BLaER1 treated with 17β-estradiol and CSF1 and Interleukin-3, amounts not matched to agents 10 nM and 100 nM (cell line): ENCODE data around the gene FECH.

ENCODE experiments used
- H3K27ac ChIP-seq, 11 experiments: shearing (Covaris generic); formaldehyde crosslinking; 2 replicates each; pipeline ENCODE4 v1.8.1; 2022
- H3K27me3 ChIP-seq, 11 experiments: shearing (Covaris generic); formaldehyde crosslinking; 2 replicates each; pipeline ENCODE4 v1.8.1; 2022
- H3K36me3 ChIP-seq, 11 experiments: shearing (Covaris generic); formaldehyde crosslinking; 2 replicates each; pipeline ENCODE4 v1.8.1; 2022
- H3K4me1 ChIP-seq, 10 experiments: shearing (Covaris generic); formaldehyde crosslinking; 2 replicates each; pipeline ENCODE4 v1.8.1; 2022
- H3K4me2 ChIP-seq, 11 experiments: shearing (Covaris generic); formaldehyde crosslinking; 2 replicates each; pipeline ENCODE4 v1.8.1; 2022
- H3K4me3 ChIP-seq, 10 experiments: shearing (Covaris generic); formaldehyde crosslinking; 2 replicates each; pipeline ENCODE4 v1.8.1; 2022
- H3K9ac ChIP-seq, 11 experiments: shearing (Covaris generic); formaldehyde crosslinking; 2 replicates each; pipeline ENCODE4 v1.8.1; 2022
- H3K9me3 ChIP-seq, 11 experiments: shearing (Covaris generic); formaldehyde crosslinking; replicated peaks in 1 of 11; 2 replicates each; pipeline ENCODE4 v1.8.1; 2022
- H4K20me1 ChIP-seq, 11 experiments: shearing (Covaris generic); formaldehyde crosslinking; 2 replicates each; pipeline ENCODE4 v1.8.1; 2022
- Cebpa-rat ChIP-seq, 11 experiments: shearing (Covaris generic); IDR thresholded peaks; 2 replicates each; pipeline ENCODE4 v1.8.1; 2022

The FECH gene

GRCh38 chr18:57586251-57587049, at the start of gene FECH:
Gene FECH, minus strand, starts transcription at chr18:57586702. Its CDS starts 82 bp downstream, at chr18:57586620.
- peak within 1 kb of the TSS; percentile 64 to 86 (median 80) for H3K27ac ChIP-seq
- no peaks in the 10 kb centered on the region; a peak in 1 of 22 replicates for H4K20me1 ChIP-seq
- no peaks in the 10 kb centered on the region for H3K9me3 ChIP-seq

DNA sequence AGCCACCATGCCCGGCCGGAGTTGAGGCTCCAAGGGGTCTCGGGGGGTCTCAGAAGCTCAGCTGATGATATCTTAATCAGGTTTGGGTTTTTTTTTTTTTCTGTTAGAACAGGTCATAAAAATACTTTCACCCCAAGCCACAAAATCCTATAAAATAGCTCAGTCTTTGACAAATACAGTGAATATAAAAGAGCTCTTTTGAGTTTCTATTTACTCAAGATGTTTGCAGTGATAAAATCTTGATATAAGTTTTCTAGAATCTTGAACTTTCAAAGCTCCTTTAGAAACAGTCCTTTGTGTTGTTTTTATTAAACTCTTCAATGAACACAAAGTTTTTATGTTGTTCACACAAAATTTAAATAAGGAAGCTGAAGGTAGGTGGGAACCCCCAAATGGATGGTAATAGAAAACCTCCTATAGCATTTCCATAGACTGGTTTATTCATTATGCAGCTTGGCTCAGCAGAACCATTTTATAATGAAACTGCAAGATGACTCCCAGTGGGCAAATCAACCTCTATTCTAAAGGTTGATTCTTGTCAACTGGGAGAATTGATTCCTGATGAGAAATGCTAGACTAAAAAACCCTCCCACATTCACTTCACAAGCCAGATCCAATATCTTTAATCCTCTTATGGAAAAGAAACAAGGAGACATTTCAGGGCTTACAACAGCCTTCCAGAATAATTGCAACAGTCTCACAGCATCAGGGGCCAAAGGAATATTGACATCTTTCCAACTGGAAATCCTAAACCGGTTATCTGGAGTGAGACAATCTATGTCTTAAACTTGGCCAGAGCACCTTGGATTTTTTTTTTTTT, 48.7 kb upstream of the FECH start:
- Histone ChIP-seq H3K27ac (no peak overlapping the region), H3K27me3 (no peaks in the 10 kb centered on the region), H4K20me1 (no peaks in the 10 kb centered on the region), H3K4me3 (no peak overlapping the region), H3K4me2 (no peak overlapping the region), H3K9ac (no peak overlapping the region), H3K9me3 (peaks cover 0 to 14% (median 9%) of the 10 kb centered on the region in 11 experiments; a peak in 15 of 22 replicates), H3K4me1 (peaks cover 8 to 29% (median 10%) of the 10 kb centered on the region in 10 experiments), H3K36me3 (peaks cover 21 to 44% (median 33%) of the 10 kb centered on the region in 11 experiments)
- TF ChIP-seq Cebpa-rat (IDR thresholded peaks at IDR 0.05), result no peak

More at GRCh38 chr18:57586251-57587049, at the start of gene FECH:
- Histone ChIP-seq H3K9ac (peak within 1 kb of the TSS; percentile 78 to 88 (median 86)), H3K36me3 (no peaks in the 10 kb centered on the region; a peak in 2 of 22 replicates), H3K4me1 (peaks cover 12 to 25% (median 15%) of the 10 kb centered on the region in 10 experiments), H3K4me3 (peak within 1 kb of the TSS; percentile 63 to 87 (median 76)), H3K4me2 (peak within 1 kb of the TSS; percentile 86 to 99 (median 96)), H3K27me3 (no peaks in the 10 kb centered on the region)
- TF ChIP-seq Cebpa-rat (IDR thresholded peaks at IDR 0.05), result no peak

DNA sequence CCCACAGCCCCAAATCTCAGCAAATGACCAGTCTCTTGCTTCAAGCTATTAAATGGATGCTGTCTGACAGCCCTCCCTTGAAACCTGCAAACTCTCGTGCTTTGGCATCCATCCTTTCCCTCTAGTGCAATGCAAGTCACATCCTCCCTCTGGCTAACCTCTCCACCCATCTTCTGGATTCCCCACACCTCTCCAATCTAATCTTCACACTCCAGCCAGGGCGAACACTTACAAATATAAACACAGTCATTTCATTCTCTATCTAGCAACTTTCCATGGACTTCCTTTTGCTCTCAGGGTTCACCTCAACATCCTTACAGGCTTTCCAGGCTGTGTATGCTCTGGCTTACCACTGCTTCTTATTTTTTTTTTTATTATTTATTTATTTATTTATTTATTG, 45.2 kb upstream of the FECH start:
- Histone ChIP-seq H4K20me1 (no peaks in the 10 kb centered on the region), H3K27ac (peak overlapping the region in 10 of 11 experiments; percentile 88 to 97 (median 93); a peak in 19 of 22 replicates), H3K9ac (peak overlapping the region; percentile 85 to 95 (median 91); a peak in 21 of 22 replicates), H3K4me2 (peak overlapping the region; percentile 79 to 97 (median 90)), H3K36me3 (peaks cover 0 to 12% (median 0%) of the 10 kb centered on the region in 11 experiments; a peak in 7 of 22 replicates), H3K4me1 (peaks cover 8 to 17% (median 15%) of the 10 kb centered on the region in 10 experiments), H3K9me3 (peaks cover 0 to 5% (median 0%) of the 10 kb centered on the region in 11 experiments; a peak in 6 of 22 replicates), H3K4me3 (peak overlapping the region; percentile 77 to 87 (median 82)), H3K27me3 (no peaks in the 10 kb centered on the region)
- no peak for TF ChIP-seq Cebpa-rat (IDR thresholded peaks at IDR 0.05)

DNA sequence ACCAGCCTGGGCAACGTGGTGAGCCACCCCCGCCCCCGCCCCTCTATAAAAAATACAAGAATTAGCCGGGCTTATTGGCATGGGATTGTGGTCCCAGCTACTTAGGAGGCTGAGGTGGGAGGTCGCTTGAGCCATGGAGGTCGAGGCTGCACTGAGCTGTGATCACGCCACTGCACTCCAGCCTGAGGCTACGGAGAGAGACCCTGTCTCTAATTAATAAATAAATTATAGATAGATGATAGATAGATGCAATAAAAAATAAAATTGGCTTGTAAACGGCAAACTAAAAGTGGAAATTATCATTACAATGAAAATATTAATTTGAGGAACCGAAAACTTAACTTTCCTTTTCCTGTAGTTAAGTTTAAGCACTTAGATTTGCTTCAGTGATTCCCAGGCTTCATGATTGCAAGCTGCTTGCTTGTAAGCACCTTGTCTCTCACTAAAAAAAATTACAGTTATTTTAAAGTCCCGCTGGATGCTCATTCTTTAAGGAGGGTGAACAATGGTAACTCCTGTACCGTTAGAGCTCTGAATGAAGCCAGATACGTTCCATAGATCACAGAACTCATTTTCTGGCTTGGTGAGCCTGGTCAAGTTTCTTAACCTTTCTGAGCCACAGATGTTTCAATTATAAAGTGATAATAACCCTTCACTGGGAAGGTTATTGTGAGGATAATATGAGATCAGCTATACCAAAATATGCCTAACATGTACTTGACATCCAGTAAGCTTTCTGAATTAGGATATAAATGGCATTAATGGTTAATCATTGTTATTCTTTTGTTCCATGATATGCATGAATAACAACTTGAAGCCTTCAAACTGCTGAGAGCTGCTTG, 44.5 kb upstream of the FECH start:
- peaks cover 8 to 17% (median 15%) of the 10 kb centered on the region in 10 experiments for H3K4me1 ChIP-seq
- no peak for TF ChIP-seq Cebpa-rat (IDR thresholded peaks at IDR 0.05)
- no peaks in the 10 kb centered on the region for H3K27me3 ChIP-seq
- peak overlapping the region; percentile 79 to 97 (median 90) for H3K4me2 ChIP-seq
- H3K36me3 ChIP-seq, result peaks cover 0 to 5% (median 0%) of the 10 kb centered on the region in 11 experiments; a peak in 4 of 22 replicates
- H3K4me3 ChIP-seq, result peak overlapping the region; percentile 77 to 87 (median 82)
- H4K20me1 ChIP-seq, result no peaks in the 10 kb centered on the region
- H3K9ac ChIP-seq, result peak overlapping the region; percentile 85 to 95 (median 91)
- peaks cover 0 to 5% (median 0%) of the 10 kb centered on the region in 11 experiments; a peak in 6 of 22 replicates for H3K9me3 ChIP-seq
- peak overlapping the region; percentile 83 to 97 (median 93) for H3K27ac ChIP-seq

DNA sequence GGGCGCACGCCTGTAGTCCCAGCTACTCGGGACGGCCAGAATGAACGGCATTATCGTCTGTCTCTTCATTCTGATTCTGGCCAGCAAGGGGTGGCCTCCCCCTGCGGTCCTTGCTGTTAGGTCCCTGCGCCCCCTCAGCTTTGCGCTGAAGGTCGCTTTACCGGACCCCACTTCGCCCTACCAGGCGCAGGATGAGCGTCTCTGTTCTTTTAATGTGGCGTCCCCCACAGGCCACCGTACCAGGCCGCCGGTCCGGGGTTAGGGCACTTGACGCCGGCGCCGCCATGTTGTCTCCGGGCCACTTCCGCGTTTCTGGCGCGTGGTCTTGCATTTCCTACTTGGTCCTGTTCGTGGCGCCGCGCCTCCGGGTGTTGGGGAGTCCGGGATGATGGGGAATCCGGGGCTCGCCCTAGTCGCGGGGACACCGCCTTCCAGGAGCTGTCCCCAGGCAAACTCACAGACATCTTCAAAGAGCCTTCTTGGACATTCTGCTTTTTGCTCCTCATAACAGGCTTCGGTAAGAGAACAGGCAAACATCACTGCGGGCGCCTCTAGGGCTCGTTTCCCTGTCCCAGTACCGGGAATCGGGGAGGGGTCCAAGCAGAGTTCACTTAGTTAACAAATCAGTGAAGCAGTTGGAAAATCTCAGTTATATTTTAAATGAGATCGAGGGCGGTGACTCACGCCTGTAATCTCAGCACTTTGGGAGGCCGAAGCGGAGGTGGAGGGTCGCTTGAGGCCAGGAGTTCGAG, 43.7 kb upstream of the FECH start:
- peaks cover 8 to 19% (median 15%) of the 10 kb centered on the region in 10 experiments for H3K4me1 ChIP-seq
- peaks cover 0 to 5% (median 0%) of the 10 kb centered on the region in 11 experiments; a peak in 6 of 22 replicates for H3K9me3 ChIP-seq
- peak overlapping the region; percentile 83 to 97 (median 93) for H3K27ac ChIP-seq
- H3K27me3 ChIP-seq, result no peaks in the 10 kb centered on the region
- TF ChIP-seq Cebpa-rat (IDR thresholded peaks at IDR 0.05), result no peak
- H3K9ac ChIP-seq, result peak overlapping the region; percentile 85 to 95 (median 91)
- no peaks in the 10 kb centered on the region for H4K20me1 ChIP-seq
- H3K36me3 ChIP-seq, result peaks cover 0 to 1% (median 0%) of the 10 kb centered on the region in 11 experiments; a peak in 2 of 22 replicates
- H3K4me2 ChIP-seq, result peak overlapping the region; percentile 79 to 97 (median 90)
- H3K4me3 ChIP-seq, result peak overlapping the region; percentile 77 to 87 (median 82)

DNA sequence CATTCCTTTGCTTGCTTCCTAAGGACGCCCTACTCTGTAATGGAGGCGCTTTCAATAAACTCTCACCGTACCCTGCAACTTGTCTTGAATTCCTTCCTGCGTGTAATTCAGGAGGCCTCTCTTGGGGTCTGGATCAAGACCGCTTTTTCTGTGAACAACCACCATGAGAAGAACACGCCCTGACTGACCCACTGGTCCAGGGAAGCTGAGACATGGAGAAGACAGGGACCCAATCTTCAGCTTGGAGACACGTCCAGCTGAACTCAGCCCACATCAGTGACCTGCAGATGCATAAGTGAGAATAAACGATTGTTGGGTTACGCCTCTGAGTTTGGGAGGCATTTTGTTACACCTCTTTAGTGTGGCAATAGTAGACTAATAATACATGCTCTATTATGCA, 42.9 kb upstream of the FECH start:
- peak overlapping the region; percentile 79 to 97 (median 90) for H3K4me2 ChIP-seq
- H3K4me1 ChIP-seq, result peaks cover 8 to 26% (median 16%) of the 10 kb centered on the region in 10 experiments
- H3K9me3 ChIP-seq, result peaks cover 0 to 5% (median 0%) of the 10 kb centered on the region in 11 experiments; a peak in 6 of 22 replicates
- peak overlapping the region; percentile 83 to 97 (median 93); a peak in 21 of 22 replicates for H3K27ac ChIP-seq
- no peaks in the 10 kb centered on the region for H3K36me3 ChIP-seq
- H3K4me3 ChIP-seq, result peak overlapping the region; percentile 77 to 87 (median 82)
- no peak for TF ChIP-seq Cebpa-rat (IDR thresholded peaks at IDR 0.05)
- H3K9ac ChIP-seq, result peak overlapping the region; percentile 85 to 95 (median 91); a peak in 21 of 22 replicates
- H4K20me1 ChIP-seq, result no peaks in the 10 kb centered on the region
- H3K27me3 ChIP-seq, result no peaks in the 10 kb centered on the region

GRCh38 chr18:57627488-57627887, 41.0 kb upstream of the FECH start:
- Histone ChIP-seq H3K4me2 (no peak overlapping the region), H3K9ac (no peak overlapping the region), H4K20me1 (no peaks in the 10 kb centered on the region), H3K27ac (no peak overlapping the region), H3K27me3 (no peaks in the 10 kb centered on the region), H3K9me3 (peaks cover 0 to under 1% (median 0%) of the 10 kb centered on the region in 11 experiments; a peak in 6 of 22 replicates), H3K36me3 (no peaks in the 10 kb centered on the region), H3K4me3 (no peak overlapping the region), H3K4me1 (peaks cover 11 to 36% (median 24%) of the 10 kb centered on the region in 10 experiments)
- no peak for TF ChIP-seq Cebpa-rat (IDR thresholded peaks at IDR 0.05)
